ENCODE measurements around the gene KRTAP2-1.
A peak's percentile ranks its signal among the peaks of the same experiment; 100 is the strongest.

The KRTAP2-1 gene

DNA sequence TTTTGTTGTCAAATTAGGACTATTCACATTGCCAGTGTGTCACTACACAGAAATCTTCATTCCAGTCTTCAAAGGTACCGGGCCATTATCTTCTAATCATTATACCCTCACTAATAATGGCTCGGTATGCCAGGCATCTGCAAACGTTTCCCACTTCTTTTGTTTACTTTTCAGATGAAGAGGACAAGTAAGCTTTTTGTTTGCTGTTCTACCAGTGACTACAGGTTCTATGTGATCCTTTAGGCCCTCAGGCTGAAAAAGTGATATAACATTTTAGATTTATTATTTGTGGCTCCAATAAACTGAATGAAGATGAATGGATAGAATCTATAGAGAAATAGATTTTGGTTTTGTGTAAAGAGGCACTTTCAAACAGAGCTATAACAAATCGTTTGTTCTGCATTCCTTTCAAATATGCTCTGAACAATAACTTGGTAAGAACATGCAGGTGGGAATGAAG, 37.8 kb downstream of the KRTAP2-1 start:
- Histone ChIP-seq H3K36me3 (ENCODE audit: low read depth) (no peaks in the 10 kb centered on the region), H3K4me3 (ENCODE audit: severe bottlenecking) (no peak overlapping the region), H3K4me1 (ENCODE audit: insufficient read depth, poor library complexity, severe bottlenecking) (peaks cover 11% of the 10 kb centered on the region), H3K9me3 (ENCODE audit: severe bottlenecking) (no peaks in the 10 kb centered on the region), H3K27ac (ENCODE audit: poor library complexity, severe bottlenecking) (no peak overlapping the region), H3K27me3 (ENCODE audit: insufficient read depth, poor library complexity, severe bottlenecking) (no peaks in the 10 kb centered on the region)
- TF ChIP-seq, protein P1, sequence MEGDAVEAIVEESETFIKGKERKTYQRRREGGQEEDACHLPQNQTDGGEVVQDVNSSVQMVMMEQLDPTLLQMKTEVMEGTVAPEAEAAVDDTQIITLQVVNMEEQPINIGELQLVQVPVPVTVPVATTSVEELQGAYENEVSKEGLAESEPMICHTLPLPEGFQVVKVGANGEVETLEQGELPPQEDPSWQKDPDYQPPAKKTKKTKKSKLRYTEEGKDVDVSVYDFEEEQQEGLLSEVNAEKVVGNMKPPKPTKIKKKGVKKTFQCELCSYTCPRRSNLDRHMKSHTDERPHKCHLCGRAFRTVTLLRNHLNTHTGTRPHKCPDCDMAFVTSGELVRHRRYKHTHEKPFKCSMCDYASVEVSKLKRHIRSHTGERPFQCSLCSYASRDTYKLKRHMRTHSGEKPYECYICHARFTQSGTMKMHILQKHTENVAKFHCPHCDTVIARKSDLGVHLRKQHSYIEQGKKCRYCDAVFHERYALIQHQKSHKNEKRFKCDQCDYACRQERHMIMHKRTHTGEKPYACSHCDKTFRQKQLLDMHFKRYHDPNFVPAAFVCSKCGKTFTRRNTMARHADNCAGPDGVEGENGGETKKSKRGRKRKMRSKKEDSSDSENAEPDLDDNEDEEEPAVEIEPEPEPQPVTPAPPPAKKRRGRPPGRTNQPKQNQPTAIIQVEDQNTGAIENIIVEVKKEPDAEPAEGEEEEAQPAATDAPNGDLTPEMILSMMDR (IDR thresholded peaks at IDR 0.05; ENCODE audit: poor library complexity, severe bottlenecking): no peak
- ATAC-seq (ENCODE audit: low read depth): no peak
- no peak for DNase-seq (ENCODE audit: low spot score)

DNA sequence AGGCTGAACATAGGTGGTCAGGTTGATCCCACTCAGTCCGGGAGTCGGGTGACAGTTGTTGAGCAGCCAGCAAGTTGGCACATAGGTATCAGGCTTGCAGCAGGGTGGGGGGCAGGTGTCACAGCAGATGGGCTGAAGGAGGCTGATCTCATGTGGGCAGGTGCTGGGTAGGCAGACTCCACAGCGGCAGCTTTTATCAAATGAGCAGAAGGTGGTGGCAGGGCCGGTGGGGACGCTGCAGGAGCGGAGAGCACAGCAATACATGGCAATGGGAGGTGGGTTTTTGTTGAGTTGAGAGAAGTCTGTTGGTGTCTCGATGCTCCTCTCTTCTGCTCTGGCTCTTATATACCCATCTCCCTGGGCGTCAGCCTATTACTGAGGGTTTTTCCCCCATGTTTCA, 38.3 kb downstream of the KRTAP2-1 start, which contains the start of gene KRTAP3-1:
TSS of gene KRTAP3-1 (minus strand) at position 318 of the 400 bp plus-strand sequence. CDS start at position 264, 54 bp downstream.
- TF ChIP-seq, protein P1 (IDR thresholded peaks at IDR 0.05; ENCODE audit: poor library complexity, severe bottlenecking): no peak
- Histone ChIP-seq H3K4me3 (ENCODE audit: severe bottlenecking) (no peak within 1 kb of the TSS), H3K27ac (ENCODE audit: poor library complexity, severe bottlenecking) (no peak within 1 kb of the TSS), H3K9me3 (ENCODE audit: severe bottlenecking) (no peaks in the 10 kb centered on the region), H3K27me3 (ENCODE audit: insufficient read depth, poor library complexity, severe bottlenecking) (no peaks in the 10 kb centered on the region), H3K36me3 (ENCODE audit: low read depth) (no peaks in the 10 kb centered on the region), H3K4me1 (ENCODE audit: insufficient read depth, poor library complexity, severe bottlenecking) (peaks cover 14% of the 10 kb centered on the region)
- no peak for DNase-seq (ENCODE audit: low spot score)
- no peak for ATAC-seq (ENCODE audit: low read depth)

DNA sequence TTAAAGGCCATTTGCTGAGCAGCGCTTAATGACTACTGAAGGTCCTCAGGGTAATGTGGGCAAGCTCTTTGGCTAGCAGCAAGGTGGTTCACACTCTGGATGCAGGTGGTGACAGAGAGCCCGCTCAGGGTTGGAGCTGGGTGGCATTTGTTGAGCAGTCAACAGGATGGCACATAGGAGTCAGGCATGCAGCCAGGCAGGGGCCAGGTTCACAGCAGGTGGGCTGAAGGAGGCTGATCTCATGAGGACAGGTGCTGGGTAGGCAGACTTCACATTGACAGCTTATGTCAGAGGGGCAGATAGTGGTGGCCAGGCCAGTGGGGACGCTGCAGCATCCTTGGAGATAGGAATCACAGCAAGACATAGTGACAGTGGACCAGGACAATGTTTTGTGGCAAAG, 42.7 kb downstream of the KRTAP2-1 start:
- no peak for ATAC-seq (ENCODE audit: low read depth)
- TF ChIP-seq, protein P1 (IDR thresholded peaks at IDR 0.05; ENCODE audit: poor library complexity, severe bottlenecking): no peak
- no peak for DNase-seq (ENCODE audit: low spot score)
- Histone ChIP-seq H3K9me3 (ENCODE audit: severe bottlenecking) (no peaks in the 10 kb centered on the region), H3K4me1 (ENCODE audit: insufficient read depth, poor library complexity, severe bottlenecking) (peaks cover 33% of the 10 kb centered on the region), H3K36me3 (ENCODE audit: low read depth) (no peaks in the 10 kb centered on the region), H3K4me3 (ENCODE audit: severe bottlenecking) (no peak overlapping the region), H3K27me3 (ENCODE audit: insufficient read depth, poor library complexity, severe bottlenecking) (no peaks in the 10 kb centered on the region), H3K27ac (ENCODE audit: poor library complexity, severe bottlenecking) (no peak overlapping the region)

DNA sequence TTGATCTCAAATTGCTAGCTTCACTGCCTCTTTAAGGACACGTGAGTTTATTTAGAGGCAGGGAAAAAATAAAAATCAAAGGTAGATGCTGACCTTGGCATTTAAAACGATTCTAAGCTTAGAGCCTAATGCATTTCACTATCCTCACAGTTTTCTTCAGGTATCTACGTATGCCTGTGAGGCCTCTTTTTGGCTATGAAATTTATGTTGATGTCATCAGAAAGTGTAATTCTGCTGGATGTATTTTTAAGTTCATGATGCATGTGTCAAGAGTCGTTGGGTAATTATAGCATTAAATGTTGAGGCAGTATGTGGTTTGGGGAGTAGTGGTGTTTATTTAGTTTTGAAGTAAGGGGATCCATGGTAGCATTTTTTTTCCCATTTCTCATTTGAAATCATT, 43.2 kb downstream of the KRTAP2-1 start:
- H3K4me3 ChIP-seq (ENCODE audit: severe bottlenecking): no peak overlapping the region
- H3K9me3 ChIP-seq (ENCODE audit: severe bottlenecking): no peaks in the 10 kb centered on the region
- TF ChIP-seq, protein P1 (IDR thresholded peaks at IDR 0.05; ENCODE audit: poor library complexity, severe bottlenecking): no peak
- no peaks in the 10 kb centered on the region for H3K36me3 ChIP-seq (ENCODE audit: low read depth)
- DNase-seq (ENCODE audit: low spot score) (no peak), ATAC-seq (ENCODE audit: low read depth) (no peak)
- H3K4me1 ChIP-seq (ENCODE audit: insufficient read depth, poor library complexity, severe bottlenecking): peaks cover 29% of the 10 kb centered on the region
- H3K27ac ChIP-seq (ENCODE audit: poor library complexity, severe bottlenecking): peak overlapping the region; percentile 85
- no peaks in the 10 kb centered on the region for H3K27me3 ChIP-seq (ENCODE audit: insufficient read depth, poor library complexity, severe bottlenecking)

DNA sequence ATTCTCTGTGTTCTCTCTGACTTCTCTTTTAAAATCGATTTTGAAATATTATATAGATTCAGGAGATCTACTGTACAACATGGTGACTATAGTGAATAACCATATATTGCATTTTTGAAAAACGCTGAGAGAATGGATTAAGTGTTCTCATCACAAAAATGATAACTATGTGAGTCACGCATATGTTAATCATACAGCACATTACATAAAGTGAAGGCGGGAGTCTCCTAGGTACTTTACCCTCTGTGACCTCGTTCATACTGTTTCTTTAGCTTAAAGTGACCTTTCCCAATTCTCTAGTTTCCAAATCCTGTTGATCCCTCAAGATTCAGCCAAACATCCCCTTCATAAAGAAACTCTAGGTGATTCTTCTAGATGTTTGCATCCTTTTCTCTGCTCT, 44.3 kb downstream of the KRTAP2-1 start:
- Histone ChIP-seq H3K36me3 (ENCODE audit: low read depth) (no peaks in the 10 kb centered on the region), H3K27me3 (ENCODE audit: insufficient read depth, poor library complexity, severe bottlenecking) (no peaks in the 10 kb centered on the region), H3K27ac (ENCODE audit: poor library complexity, severe bottlenecking) (peak overlapping the region; percentile 85), H3K4me1 (ENCODE audit: insufficient read depth, poor library complexity, severe bottlenecking) (peaks cover 29% of the 10 kb centered on the region), H3K9me3 (ENCODE audit: severe bottlenecking) (no peaks in the 10 kb centered on the region), H3K4me3 (ENCODE audit: severe bottlenecking) (no peak overlapping the region)
- no peak for DNase-seq (ENCODE audit: low spot score)
- TF ChIP-seq, protein P1 (IDR thresholded peaks at IDR 0.05; ENCODE audit: poor library complexity, severe bottlenecking): no peak
- ATAC-seq (ENCODE audit: low read depth): peak; percentile 94
